ENCODE data around the gene ACACA.

The ACACA gene

GRCh38 chr17:37432671-37433070 lies 26.0 kb upstream of the ACACA start:
- DNase-seq (ENCODE audit: low read depth in 2 of 2) = no peak
- no peak for TF ChIP-seq CTCF (IDR thresholded peaks at IDR 0.05; ENCODE audit: low read depth, low read length)
- H3K4me3 ChIP-seq (replicated peaks in 1 of 2; ENCODE audit: low read depth in 2 of 2, low read length in 2 of 2) = no peak overlapping the region

DNA sequence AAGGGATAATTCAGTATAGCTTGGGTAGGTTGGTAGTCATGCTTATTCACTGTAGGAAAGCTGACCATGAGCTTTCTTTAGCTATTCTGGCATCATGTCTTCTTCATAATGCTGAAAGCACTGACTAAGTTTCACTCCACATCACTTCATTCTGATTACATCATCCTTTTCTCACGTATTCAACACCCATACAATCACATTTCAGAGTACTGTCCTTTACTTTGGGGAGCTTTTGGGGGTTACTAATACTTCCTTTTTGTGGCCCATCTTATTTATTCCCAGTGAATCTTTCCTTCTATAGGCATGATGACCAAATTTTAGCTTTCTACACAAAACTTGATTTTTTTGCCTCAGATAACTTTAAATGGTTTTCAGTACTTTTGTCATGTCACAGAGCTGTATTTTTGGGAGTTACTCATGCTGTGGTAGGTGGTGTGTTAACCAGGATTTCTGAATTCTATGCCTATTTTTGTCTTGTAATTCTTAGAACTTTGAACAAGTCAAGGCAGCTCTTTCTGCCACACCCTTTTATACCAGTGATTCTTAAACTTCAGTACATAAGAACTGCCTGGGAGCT lies 23.5 kb upstream of the ACACA start:
- DNase-seq (ENCODE audit: low read depth in 2 of 2) = peak in 1 of 2 donors; percentile 85
- H3K4me3 ChIP-seq (replicated peaks in 1 of 2; ENCODE audit: low read depth in 2 of 2, low read length in 2 of 2) = no peak overlapping the region
- TF ChIP-seq CTCF (IDR thresholded peaks at IDR 0.05; ENCODE audit: low read depth, low read length) = no peak

- no peak overlapping the region for H3K4me3 ChIP-seq (replicated peaks in 1 of 2; ENCODE audit: low read depth in 2 of 2, low read length in 2 of 2)
- peak in 1 of 2 donors; percentile 30 for DNase-seq (ENCODE audit: low read depth in 2 of 2)
- no peak for TF ChIP-seq CTCF (IDR thresholded peaks at IDR 0.05; ENCODE audit: low read depth, low read length)
These were observed 22.8 kb upstream of the ACACA start for GRCh38 chr17:37429453-37429852.

DNA sequence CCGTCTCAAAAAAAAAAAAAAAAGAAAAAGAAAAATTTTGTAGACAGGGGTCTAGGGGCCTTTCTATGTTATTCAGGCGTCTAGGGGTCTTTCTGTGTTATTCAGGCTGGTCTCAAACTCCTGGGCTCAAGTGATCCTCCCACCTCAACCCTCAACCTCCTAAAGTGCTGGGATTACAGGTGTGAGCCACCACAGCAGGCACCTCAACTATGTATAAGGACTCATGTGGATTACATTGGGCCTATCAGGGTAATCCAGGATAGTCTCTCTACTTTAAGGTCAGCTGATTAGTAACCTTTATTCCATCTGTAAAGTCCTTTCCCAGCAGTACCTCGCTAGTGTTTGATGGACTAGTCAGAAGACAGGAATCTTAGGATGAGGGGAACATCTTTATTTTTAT lies 22.4 kb upstream of the ACACA start:
- TF ChIP-seq CTCF (IDR thresholded peaks at IDR 0.05; ENCODE audit: low read depth, low read length) = no peak
- H3K4me3 ChIP-seq (replicated peaks in 1 of 2; ENCODE audit: low read depth in 2 of 2, low read length in 2 of 2) = no peak overlapping the region
- DNase-seq (ENCODE audit: low read depth in 2 of 2) = no peak

DNA sequence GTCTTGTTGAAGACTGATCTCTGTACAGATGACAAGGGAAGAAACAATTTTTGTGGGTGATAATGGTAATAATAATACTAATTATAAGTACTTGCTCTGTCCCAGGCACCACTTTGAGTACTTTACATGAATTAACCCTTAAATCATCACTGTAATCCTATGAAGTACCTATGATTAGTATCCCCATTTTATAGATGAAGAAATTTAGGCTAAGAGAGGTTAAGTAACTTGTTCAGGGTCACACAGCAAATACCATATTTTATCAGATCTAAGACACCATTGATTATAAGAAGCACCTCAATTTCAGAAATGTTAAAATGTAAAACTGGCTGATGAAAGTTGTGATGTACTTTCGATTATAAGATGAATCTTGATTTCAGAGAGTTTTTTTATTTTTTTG lies 18.6 kb upstream of the ACACA start:
- no peak for TF ChIP-seq CTCF (IDR thresholded peaks at IDR 0.05; ENCODE audit: low read depth, low read length)
- H3K4me3 ChIP-seq (replicated peaks in 1 of 2; ENCODE audit: low read depth in 2 of 2, low read length in 2 of 2) = no peak overlapping the region
- DNase-seq (ENCODE audit: low read depth in 2 of 2) = no peak

- H3K4me3 ChIP-seq (replicated peaks in 1 of 2; ENCODE audit: low read depth in 2 of 2, low read length in 2 of 2) = no peak overlapping the region
- DNase-seq (ENCODE audit: low read depth in 2 of 2) = no peak
- no peak for TF ChIP-seq CTCF (IDR thresholded peaks at IDR 0.05; ENCODE audit: low read depth, low read length)
These were observed 16.5 kb upstream of the ACACA start for GRCh38 chr17:37422971-37423625.

DNA sequence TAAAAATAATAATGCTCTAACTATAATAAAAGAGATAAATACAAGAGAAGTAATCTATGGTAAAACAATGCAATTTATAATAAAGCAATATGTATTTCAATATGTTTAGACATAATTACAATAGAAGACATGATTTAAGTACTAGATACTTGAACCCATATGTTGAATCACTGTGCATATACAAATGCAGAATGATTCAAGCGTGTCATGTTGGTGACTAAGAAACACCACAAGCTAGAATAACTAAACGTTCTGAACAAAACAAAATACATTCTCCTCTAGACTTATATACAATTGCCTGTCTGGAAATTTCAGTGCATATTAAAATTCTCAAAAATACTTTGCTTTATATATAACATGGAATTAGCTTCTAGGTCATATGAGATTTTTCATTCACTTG lies 11.2 kb upstream of the ACACA start:
- TF ChIP-seq CTCF (IDR thresholded peaks at IDR 0.05; ENCODE audit: low read depth, low read length) = no peak
- H3K4me3 ChIP-seq (replicated peaks in 1 of 2; ENCODE audit: low read depth in 2 of 2, low read length in 2 of 2) = no peak overlapping the region
- DNase-seq (ENCODE audit: low read depth in 2 of 2) = peak in 1 of 2 donors; percentile 57

All from cardiac fibroblast (primary cell).